ENCODE data around the gene GCSH. TPM values are rescaled to one million over a fixed set of nuclear protein-coding genes. Genes with fewer than 3 reads are reported as not detected.

GCSH gene
- total RNA-seq, 2 donors from 2014 or later: 7.6 to 27.5 TPM

DNA sequence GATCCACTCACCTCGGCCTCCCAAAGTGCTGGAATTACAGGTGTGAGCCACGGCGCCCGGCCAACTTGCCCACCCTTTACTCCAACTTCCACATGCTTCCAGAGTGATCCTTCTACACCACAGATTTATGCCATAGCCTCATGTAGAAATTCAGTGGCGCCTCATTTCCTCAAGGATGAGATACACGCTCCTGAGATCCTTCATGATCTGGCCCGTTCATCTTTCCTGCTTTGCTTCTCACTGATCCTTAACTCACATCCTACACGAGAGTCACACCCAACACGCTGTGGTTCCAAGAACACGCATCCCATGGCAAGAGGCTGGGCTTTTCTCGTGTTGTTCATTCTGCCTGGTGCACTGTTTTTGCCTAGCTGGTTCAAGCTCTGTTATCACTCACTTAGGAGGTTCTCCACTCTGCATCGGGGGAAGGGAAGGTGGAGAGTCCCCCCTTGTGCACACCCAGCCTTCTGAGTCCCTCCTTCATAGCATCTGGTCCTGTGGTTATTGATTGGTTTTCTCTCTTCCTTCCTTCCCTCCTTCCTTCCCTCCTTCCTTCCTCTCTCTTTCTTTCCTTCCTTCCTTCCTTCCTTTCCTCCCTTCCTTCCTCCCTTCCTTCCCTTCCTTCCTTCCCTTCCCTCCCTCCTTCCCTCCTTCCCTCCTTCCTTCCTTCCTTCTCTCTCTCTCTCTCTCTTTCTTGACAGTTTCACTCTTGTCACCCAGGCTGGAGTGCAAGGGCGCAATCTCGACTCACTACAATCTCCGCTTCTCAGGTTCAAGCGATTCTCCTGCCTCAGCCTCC lies 32.7 kb upstream of the GCSH start:
- H3K27me3 ChIP-seq (replicated peaks; ENCODE audit: insufficient read depth): no peaks in the 10 kb centered on the region
- H3K9me3 ChIP-seq: no peaks in the 10 kb centered on the region
- intact Hi-C loops (cut with DNase I): no loop called here
- no peak overlapping the region for H3K4me3 ChIP-seq
- TF ChIP-seq POLR2A (IDR thresholded peaks at IDR 0.05): no peak
- no peak for TF ChIP-seq POLR2AphosphoS5 (IDR thresholded peaks at IDR 0.05)
- no peak for TF ChIP-seq CTCF (IDR thresholded peaks at IDR 0.05)
- H3K36me3 ChIP-seq: no peaks in the 10 kb centered on the region
- 88% methylated on average over 16 of the region's 16 CpGs for WGBS
- no peak for DNase-seq (ENCODE audit: low spot score)
- H3K27ac ChIP-seq: no peak overlapping the region
- H3K4me1 ChIP-seq (replicated peaks): no peaks in the 10 kb centered on the region

DNA sequence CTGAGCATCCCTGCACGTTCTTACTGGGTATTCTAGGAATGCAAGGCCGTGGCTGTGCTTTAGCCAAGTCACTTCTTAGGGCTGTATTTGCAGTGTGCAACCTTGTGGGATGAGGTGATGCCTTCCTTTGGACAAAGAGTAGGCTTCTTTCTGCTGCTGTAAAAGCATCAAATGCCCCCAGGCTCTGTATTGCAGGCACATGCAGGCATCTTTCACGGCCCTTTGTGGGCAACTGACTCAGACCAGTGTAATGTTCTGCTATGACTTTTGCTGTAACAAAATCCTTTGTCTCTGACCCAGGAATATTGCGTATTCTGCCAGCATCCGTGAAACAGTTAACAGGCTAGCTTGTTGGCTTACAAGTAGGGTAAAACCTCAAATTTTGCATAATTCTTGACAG lies 30.9 kb upstream of the GCSH start:
- 49% methylated on average over 5 of the region's 5 CpGs for WGBS
- Histone ChIP-seq H3K4me1 (replicated peaks) (no peaks in the 10 kb centered on the region), H3K4me3 (no peak overlapping the region), H3K36me3 (no peaks in the 10 kb centered on the region), H3K9me3 (no peaks in the 10 kb centered on the region), H3K27me3 (replicated peaks; ENCODE audit: insufficient read depth) (no peaks in the 10 kb centered on the region), H3K27ac (no peak overlapping the region)
- TF ChIP-seq POLR2A (IDR thresholded peaks at IDR 0.05): no peak
- TF ChIP-seq CTCF (IDR thresholded peaks at IDR 0.05): no peak
- no peak for TF ChIP-seq POLR2AphosphoS5 (IDR thresholded peaks at IDR 0.05)
- intact Hi-C loops (cut with DNase I): no loop called here
- no peak for DNase-seq (ENCODE audit: low spot score)

- H3K4me1 ChIP-seq (replicated peaks): no peaks in the 10 kb centered on the region
- intact Hi-C loops (cut with DNase I): no loop called here
- DNase-seq (ENCODE audit: low spot score): no peak
- H3K36me3 ChIP-seq: no peaks in the 10 kb centered on the region
- WGBS: 77% methylated on average over 17 of the region's 17 CpGs
- H3K27me3 ChIP-seq (replicated peaks; ENCODE audit: insufficient read depth): no peaks in the 10 kb centered on the region
- no peaks in the 10 kb centered on the region for H3K9me3 ChIP-seq
- H3K27ac ChIP-seq: no peak overlapping the region
- TF ChIP-seq CTCF (IDR thresholded peaks at IDR 0.05) (no peak), POLR2A (IDR thresholded peaks at IDR 0.05) (no peak), POLR2AphosphoS5 (IDR thresholded peaks at IDR 0.05) (no peak)
- no peak overlapping the region for H3K4me3 ChIP-seq
Measured at GRCh38 chr16:81123092-81123852, 27.1 kb upstream of the GCSH start.

DNA sequence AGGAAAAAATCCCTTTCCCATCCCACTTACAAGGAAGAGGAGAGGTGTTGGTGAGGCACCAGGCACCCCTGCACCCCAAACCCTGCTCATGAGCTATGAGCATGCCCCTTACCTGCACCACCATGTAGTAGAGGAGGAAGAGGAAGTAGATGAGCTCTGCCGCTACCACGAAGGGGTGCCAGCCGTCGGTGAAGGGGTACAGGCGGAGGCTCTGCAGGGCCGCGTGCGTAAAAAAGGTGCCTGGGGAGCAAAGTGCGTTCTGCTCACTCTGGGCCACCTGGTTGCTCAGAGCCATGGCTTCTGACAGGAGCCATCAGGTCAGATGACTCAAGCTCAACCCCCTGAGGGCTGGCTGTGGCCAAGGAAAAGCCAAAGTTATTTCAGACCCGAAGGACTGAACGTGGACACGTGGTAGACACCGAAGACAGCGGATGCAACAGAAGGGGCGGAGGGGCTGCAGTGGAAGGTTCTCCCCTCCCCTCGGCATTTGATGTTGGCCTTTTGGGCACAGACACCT lies 25.3 kb upstream of the GCSH start:
- WGBS: 92% methylated on average over 16 of the region's 16 CpGs
- no peak overlapping the region for H3K27ac ChIP-seq
- no peaks in the 10 kb centered on the region for H3K9me3 ChIP-seq
- no peak for DNase-seq (ENCODE audit: low spot score)
- no peak for TF ChIP-seq POLR2AphosphoS5 (IDR thresholded peaks at IDR 0.05)
- TF ChIP-seq CTCF (IDR thresholded peaks at IDR 0.05): no peak
- no peak for TF ChIP-seq POLR2A (IDR thresholded peaks at IDR 0.05)
- intact Hi-C loops (cut with DNase I): no loop called here
- no peaks in the 10 kb centered on the region for H3K4me1 ChIP-seq (replicated peaks)
- no peaks in the 10 kb centered on the region for H3K27me3 ChIP-seq (replicated peaks; ENCODE audit: insufficient read depth)
- H3K36me3 ChIP-seq: no peaks in the 10 kb centered on the region
- no peak overlapping the region for H3K4me3 ChIP-seq
